LNCaP clone FGC (cell line): ENCODE measurements around the gene TAP2.
"Not testable (repeated sequence)": the region's sequence is repeated elsewhere in the genome, so short reads cannot be mapped to it uniquely, and the experiment has no call there.

Experiments used
- DNase-seq: peaks from one replicate; pipeline ENCODE4 v3.0.0-alpha.2; 2011; ENCODE audit warnings: low read depth
- H3K4me3 ChIP-seq: 2 replicates; pipeline ENCODE4 v1.5.1; 2011; ENCODE audit warnings: mild to moderate bottlenecking, low read depth, low read length, control low read depth
- TF ChIP-seq, protein P1 (sequence below): IDR thresholded peaks from 2 replicates; pipeline ENCODE4 v1.5.1; 2012; ENCODE audit warnings: mild to moderate bottlenecking; ENCODE audit not compliant: control insufficient read depth, insufficient read depth; ENCODE audit errors: extremely low read depth

TAP2 gene

DNA sequence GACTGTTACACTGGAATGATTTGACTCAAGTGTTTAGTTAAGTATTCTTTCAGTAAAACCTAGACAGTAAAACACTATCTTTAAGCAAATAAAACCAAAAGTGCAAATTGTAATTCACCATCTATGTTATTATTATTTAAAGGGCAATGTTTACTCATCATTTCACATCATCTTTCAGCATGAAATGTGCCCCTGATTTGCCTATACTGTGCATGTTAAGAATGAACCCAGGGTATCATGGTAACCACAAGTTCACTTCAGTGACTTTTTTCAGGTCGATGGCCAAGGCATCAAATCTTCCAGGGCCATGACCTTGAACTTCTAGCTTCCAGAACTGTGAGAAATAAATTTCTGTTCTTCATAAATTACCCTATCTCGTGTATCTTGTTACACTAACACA lies 19.7 kb downstream of the TAP2 start:
- TF ChIP-seq, protein P1, sequence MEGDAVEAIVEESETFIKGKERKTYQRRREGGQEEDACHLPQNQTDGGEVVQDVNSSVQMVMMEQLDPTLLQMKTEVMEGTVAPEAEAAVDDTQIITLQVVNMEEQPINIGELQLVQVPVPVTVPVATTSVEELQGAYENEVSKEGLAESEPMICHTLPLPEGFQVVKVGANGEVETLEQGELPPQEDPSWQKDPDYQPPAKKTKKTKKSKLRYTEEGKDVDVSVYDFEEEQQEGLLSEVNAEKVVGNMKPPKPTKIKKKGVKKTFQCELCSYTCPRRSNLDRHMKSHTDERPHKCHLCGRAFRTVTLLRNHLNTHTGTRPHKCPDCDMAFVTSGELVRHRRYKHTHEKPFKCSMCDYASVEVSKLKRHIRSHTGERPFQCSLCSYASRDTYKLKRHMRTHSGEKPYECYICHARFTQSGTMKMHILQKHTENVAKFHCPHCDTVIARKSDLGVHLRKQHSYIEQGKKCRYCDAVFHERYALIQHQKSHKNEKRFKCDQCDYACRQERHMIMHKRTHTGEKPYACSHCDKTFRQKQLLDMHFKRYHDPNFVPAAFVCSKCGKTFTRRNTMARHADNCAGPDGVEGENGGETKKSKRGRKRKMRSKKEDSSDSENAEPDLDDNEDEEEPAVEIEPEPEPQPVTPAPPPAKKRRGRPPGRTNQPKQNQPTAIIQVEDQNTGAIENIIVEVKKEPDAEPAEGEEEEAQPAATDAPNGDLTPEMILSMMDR, result no peak

DNA sequence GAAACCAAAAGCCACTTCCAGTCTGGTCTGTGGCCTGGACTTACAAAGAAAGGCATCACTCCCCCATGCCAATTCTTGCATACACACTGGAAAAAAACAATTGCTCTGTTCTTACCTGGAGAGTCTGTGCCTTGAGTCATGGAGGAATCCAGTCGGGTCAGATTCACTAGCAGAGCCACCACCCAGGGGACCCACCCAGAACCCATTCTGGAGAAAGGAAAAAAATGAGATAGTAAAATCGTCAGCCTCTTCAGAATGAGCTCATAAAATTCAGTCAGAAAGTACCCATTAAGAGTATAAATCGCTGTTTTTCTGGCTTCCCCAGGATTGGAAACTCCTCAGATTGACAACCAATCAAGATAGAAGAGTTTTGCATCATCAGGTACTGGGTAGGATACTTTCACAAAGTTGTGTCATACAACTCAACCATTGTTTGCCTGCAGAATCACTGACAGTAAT lies 21.8 kb downstream of the TAP2 start, which contains the start of gene HLA-DOB:
Gene HLA-DOB (minus strand): TSS at position 257 of the 459 bp plus-strand sequence. CDS start 51 bp downstream, at position 206.
- TF ChIP-seq, protein P1, result no peak
- no peak within 1 kb of the TSS for H3K4me3 ChIP-seq
- no peak for DNase-seq

More for the DNA sequence above, 19.7 kb downstream of the TAP2 start:
- no peak overlapping the region for H3K4me3 ChIP-seq
- no peak for DNase-seq

DNA sequence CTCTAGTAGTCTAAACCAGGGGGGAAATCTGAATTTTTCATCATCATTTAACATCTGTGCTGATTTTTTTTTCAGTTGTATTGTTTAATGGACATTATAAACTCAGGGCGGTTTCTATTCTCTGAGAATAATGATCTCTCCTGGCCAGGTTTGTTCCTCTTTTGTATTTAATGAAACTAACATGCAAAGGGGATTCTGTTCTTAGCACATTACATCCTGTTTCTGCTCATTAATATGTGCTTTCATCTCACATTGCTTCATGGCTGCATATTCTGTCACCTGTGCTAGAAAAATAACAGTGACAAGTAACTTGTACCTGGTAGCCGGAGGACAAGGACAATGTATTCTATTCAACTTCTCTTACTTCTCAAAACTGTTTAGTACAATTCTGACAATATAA lies 22.5 kb downstream of the TAP2 start:
- no peak for DNase-seq
- no peak overlapping the region for H3K4me3 ChIP-seq
- TF ChIP-seq, protein P1, result no peak

DNA sequence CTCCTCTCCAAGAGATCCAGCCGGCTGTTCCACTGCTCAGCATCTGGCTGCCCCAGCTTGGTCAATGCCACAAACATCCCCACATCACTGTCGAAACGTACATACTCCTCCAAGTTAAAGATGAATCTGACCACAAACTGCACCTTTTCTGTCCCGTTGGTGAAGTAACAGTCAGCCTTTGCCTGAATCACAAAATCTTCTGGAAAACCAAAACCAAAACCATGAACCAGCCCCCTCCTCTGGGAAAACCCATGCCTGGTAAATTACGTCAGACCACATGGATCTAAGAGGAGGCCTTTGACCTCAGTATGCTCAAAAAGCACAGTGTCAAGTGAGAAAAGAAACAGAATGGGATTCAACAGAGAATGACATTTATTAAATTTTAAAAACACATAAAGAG lies 23.4 kb downstream of the TAP2 start:
- H3K4me3 ChIP-seq, result no peak overlapping the region
- TF ChIP-seq, protein P1, result no peak
- DNase-seq, result no peak

DNA sequence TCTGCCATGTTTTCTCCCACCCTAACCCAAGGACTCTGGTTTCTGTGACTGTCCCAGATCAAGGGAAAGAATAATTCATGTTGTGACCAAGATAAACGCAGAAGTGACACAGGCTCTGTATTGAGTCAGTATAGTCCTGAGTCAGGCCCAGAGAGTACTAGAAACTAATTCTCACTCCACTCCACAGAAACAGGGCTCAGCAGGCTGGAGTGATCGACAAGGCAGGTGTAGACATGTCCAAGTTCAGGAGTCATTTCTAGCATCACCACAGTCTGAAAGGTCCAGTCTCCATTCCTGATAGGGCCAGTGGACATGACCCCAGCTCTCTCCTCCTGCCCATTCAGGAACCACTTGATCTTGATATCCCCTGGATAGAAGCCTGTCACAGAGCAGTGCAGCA lies 24.4 kb downstream of the TAP2 start:
- H3K4me3 ChIP-seq, result no peak overlapping the region
- no peak for DNase-seq
- TF ChIP-seq, protein P1, result no peak

DNA sequence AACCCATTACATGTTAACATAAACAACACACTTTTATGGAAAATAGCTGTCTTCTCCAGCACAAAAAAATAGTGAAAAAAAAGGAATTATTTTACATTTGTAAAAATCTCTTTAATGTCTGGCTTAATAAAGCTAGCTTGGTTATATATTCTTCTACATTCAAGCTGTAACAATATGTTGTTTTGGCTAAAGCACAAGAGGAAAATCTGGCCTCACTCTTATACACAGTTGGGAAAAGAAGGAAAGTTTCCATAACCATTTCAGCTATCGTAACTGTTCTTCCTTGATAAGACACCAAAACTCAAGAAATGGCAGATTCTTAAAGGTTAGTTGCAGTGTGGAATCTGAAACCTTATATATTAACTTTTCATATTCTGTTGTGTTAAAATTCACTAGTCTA lies 29.4 kb downstream of the TAP2 start:
- H3K4me3 ChIP-seq, result no peak overlapping the region
- no peak for DNase-seq
- TF ChIP-seq, protein P1, result no peak

DNA sequence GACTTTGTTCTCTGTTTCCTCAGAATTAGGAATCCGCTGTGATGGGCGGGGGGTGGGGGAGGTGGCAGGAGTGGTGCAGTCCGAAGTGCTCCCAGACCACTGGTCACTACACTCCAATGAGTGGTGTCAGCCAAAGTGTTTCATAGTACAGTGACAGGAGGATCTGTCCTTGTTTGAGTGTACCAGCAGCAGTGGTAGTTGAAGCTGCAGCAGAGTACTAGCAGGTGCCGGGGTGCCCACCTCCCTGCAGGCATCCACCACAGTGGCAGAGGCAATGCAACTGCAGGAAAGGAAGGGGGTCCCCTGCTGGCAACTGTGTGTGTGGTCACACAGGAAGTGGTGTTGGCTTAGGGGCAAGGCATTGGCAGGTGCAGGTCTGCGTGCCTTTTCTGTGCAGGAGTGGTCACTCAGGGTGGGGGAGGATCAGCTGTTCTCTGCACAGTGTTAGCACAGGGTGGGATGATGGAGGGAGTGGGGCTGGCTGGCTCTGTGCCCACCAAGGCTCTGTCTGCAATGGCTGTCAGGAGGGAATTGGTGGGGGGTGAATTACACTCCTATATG lies 31.4 kb downstream of the TAP2 start:
- DNase-seq, result no peak
- no peak overlapping the region for H3K4me3 ChIP-seq
- TF ChIP-seq, protein P1, result no peak

DNA sequence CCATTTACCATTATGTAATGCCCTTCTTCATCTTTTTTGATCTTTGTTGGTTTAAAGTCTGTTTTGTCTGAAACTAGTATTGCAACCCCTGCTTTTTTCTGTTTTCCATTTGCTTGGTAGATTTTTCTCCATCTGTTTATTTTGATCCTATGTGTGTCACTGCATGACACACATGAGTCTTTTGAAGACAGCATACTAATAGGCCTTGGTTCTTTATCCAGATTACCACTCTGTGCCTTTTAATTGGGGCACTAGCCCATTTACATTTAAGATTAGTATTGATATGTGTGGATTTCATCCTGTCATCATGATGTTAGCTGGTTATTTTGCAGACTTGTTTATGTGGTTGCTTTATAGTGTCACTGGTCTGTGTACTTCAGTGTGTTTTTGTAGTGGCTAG lies 33.1 kb downstream of the TAP2 start:
- not testable (repeated sequence) for H3K4me3 ChIP-seq, DNase-seq
